DMS 273 (cell line): ENCODE data around the gene PCDHGA8.
"Not testable (repeated sequence)": the region's sequence is repeated elsewhere in the genome, so short reads cannot be mapped to it uniquely, and the experiment has no call there.

Experiments used
- DNase-seq: peaks from one replicate; lab custom pipeline; 2025; ENCODE audit not compliant: unreplicated experiment; lab: John Stamatoyannopoulos, UW

The PCDHGA8 gene

GRCh38 chr5:141399555-141400258 lies 7.3 kb downstream of the PCDHGA8 start:
- no peak for DNase-seq

GRCh38 chr5:141402553-141403243 lies 10.3 kb downstream of the PCDHGA8 start, which contains the start of gene PCDHGA9:
Gene PCDHGA9, plus strand, starts transcription at chr5:141402778. Its CDS starts 175 bp downstream, at chr5:141402953.
- peak; percentile 51 for DNase-seq

- no peak for DNase-seq
These were observed 11.0 kb downstream of the PCDHGA8 start for GRCh38 chr5:141403387-141403786.

GRCh38 chr5:141407790-141408505 lies 15.5 kb downstream of the PCDHGA8 start, which contains the start of gene PCDHGB6:
Gene PCDHGB6, plus strand, starts transcription at chr5:141408021. Its CDS starts 182 bp downstream, at chr5:141408203.
- DNase-seq = not testable (repeated sequence)

GRCh38 chr5:141409598-141410306 lies 17.3 kb downstream of the PCDHGA8 start:
- DNase-seq = no peak

- DNase-seq = no peak
These were observed 19.1 kb downstream of the PCDHGA8 start for GRCh38 chr5:141411575-141411974.

GRCh38 chr5:141412854-141413539 lies 20.6 kb downstream of the PCDHGA8 start, which contains the start of gene PCDHGA10:
Gene PCDHGA10, plus strand, starts transcription at chr5:141412987. Its CDS starts 189 bp downstream, at chr5:141413176.
- peak; percentile 84 for DNase-seq

GRCh38 chr5:141413540-141414069 lies 21.2 kb downstream of the PCDHGA8 start:
- peak; percentile 22 for DNase-seq

- DNase-seq = not testable (repeated sequence)
These were observed 22.3 kb downstream of the PCDHGA8 start for GRCh38 chr5:141414548-141415274.

- DNase-seq = not testable (repeated sequence)
These were observed 22.8 kb downstream of the PCDHGA8 start for GRCh38 chr5:141415275-141415618.

- DNase-seq = peak; percentile 25
These were observed 25.2 kb downstream of the PCDHGA8 start, which contains the start of gene PCDHGB7 for GRCh38 chr5:141417494-141418172. Gene PCDHGB7, plus strand, starts transcription at chr5:141417677. Its CDS starts 183 bp downstream, at chr5:141417860.

GRCh38 chr5:141419074-141419880 lies 26.8 kb downstream of the PCDHGA8 start:
- DNase-seq = no peak

- DNase-seq = peak; percentile 6
These were observed 28.5 kb downstream of the PCDHGA8 start, which contains the start of gene PCDHGA11 for GRCh38 chr5:141420855-141421488. Gene PCDHGA11, plus strand, starts transcription at chr5:141421051. Its CDS starts 177 bp downstream, at chr5:141421228.

- no peak for DNase-seq
These were observed 29.0 kb downstream of the PCDHGA8 start for GRCh38 chr5:141421489-141421855.

- DNase-seq = no peak
These were observed 30.4 kb downstream of the PCDHGA8 start for GRCh38 chr5:141422742-141423291.

- DNase-seq = no peak
These were observed 35.5 kb downstream of the PCDHGA8 start for GRCh38 chr5:141427783-141428426.
